GM19372 (cell line): ENCODE measurements around the gene GFI1B.
A peak's percentile ranks its signal among the peaks of the same experiment; 100 is the strongest.
"Not testable (repeated sequence)": the region's sequence is repeated elsewhere in the genome, so short reads cannot be mapped to it uniquely, and the experiment has no call there.

Source experiments
- ATAC-seq: cut with Tn5 transposase; IDR thresholded peaks from one replicate; pipeline ENCODE4 v1.9.1; 2021; ENCODE audit warnings: mild to moderate bottlenecking, low read depth, moderate library complexity; ENCODE audit not compliant: unreplicated experiment

GFI1B gene

DNA sequence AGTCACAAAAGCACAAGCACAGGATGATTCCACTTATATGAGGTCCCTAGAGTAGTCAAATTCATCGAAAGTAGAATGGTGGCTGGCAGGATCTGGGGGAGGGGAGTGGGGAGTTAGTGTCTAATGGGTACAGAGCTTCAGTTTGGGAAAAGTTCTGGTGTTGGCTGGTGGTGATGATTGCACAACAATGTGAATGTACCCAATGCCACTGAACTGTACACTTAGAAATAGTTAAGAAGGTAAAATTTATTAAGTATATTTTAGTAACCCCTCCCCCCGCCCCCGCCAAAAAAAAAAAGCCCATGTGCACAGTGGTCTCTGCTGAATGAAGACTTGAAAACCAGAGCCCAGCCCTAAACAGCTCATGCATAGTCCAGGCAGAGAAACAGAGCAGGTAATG, 27.5 kb downstream of the GFI1B start:
- ATAC-seq: no peak

DNA sequence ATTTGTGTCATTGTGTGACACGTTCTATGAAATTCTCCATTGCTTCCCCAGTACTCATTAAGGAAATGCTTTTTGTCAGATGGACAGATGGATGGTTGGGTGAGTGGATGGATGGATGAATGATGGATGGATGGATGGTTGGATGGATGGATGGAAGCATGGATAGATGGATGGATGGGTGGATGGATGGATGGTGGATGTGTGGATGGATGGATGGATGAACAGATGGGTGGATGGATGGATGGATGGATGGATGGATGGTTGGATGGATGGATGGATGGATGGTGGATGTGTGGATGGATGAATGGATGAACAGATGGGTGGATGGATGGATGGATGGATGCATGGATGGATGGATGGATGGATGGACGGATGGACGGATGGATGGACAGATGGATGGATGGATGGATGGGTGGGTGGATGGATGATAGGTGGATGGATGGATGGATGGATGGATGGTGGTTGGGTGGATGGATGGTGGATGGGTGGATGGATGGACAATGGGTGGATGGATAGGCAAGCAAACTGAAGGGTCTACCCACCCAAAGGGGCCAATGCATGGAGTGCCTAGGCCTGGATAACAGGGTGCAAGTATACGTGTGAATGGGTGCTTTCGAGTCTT, 28.3 kb downstream of the GFI1B start:
- no peak for ATAC-seq

DNA sequence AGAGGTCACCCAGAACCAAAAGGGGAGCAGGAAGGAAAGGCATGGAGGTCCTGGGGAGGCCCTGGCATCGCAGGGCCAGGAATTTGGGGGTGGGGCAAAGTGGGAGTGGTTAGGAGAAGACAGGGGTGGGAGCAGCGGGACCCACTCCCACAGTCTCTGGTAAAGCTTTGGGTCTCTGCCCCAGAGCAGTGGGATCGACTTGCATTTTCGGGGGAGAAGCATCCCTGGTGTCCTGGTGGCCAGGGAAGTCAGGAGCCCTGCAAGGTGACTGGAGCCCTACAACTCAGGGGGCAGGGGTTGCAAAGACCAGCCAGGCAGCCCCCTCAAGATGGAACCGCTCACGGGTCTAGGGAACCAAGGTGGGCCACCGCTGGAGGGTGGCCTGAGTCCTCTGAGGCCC, 29.9 kb downstream of the GFI1B start:
- ATAC-seq: no peak

DNA sequence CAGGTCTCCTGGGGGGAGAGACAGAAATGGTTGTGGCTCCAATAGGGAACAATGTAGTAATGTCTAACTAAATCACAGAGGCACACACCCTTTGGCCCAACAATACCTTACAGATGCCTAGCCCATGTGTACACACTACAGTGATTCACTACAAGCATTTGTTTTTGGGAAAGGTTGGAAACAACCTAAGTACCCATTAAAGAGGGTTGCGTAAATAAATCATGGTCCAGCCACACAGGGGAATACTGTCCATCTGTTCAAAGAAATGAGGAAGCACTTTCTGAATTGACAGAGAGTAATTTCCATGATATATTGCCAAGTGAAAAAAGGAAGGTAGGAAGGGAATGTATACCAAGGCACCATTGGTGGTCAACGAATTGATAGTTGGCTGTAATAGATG, 30.3 kb downstream of the GFI1B start:
- ATAC-seq: no peak

DNA sequence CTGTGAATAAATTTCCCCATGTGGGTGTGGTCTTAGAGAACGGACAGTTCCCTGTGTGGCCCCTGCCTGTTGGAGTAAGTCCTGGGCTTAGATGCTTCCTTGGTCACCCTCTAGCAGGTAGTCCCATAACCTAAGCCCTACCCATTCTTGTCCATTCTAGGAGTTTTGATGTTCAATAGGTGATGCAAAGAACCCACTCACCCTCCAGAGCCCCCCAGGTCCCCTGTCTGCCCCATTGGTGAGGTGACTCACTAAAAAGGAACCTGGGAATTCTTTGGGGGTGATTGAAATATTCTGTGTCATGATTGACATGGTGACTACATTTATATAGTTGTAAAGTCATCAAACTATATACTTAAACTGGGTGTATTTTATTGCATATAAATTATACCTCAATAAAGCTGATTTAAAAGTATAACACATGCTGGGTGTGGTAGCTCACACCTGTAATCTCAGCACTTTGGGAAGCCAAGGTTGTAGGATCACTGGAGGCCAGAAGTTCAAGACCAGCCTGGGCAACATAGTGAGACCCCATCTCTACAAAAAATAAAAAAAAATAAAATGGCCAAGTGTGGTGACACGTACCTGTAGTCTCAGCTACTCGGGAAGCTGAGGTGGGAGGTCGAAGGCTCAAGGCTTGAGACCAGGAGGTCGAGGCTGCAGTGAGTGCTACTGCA, 31.6 kb downstream of the GFI1B start:
- no peak for ATAC-seq

DNA sequence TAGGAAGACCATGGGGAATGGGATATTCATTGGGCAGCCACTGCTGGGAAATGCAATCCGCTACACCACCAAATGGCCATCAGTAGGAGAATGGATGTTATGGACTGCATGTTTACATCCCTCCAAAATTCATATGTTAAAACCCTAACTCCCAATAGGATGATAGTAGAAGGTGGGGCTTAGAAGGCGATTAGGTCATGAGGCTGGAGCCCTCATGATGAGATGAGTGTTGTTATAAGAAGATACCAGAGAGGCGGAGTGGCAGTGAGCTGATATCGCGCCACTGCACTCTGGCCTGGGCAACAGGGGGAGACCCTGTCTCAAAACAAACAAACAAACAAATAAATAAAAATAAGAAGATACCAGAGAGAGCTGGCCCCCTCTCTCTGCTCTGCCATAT, 36.2 kb downstream of the GFI1B start:
- no peak for ATAC-seq

DNA sequence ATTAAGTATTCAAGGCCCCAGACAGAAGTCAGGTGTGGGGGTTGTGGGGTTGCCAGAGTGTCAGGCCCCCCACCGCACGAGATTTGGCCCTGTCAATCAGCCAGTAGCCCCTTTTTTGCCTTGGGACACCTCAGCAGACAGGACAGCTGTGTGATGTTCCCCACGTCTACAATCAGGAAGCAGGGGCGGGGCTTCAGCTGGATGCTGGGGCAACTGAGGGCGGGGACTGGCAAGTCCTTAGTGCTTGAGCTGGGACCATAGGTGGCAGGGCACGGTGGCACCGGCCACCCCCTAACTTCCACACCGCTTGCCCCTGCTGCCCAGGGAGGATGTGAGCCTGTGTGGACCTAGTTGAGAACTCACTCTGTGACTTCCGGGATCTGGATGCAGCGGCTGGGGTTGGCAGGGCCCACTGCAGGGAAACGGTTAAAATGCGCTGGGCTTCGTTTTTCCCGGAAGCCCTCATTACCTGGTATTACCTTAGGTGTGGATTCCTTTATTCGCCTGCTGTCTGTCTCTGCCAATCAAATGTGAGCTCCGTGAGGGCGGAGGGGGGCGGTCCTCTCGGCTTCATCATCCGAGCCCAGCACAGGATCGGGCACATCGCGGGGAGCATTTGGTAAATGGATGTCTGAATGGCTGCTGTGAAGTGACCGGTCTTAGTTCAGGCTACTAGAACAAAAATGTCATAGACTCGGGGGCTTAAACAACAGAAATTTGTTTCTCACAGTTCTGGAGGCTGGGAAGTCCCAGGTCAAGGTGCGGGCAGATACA, 44.8 kb downstream of the GFI1B start:
- no peak for ATAC-seq

DNA sequence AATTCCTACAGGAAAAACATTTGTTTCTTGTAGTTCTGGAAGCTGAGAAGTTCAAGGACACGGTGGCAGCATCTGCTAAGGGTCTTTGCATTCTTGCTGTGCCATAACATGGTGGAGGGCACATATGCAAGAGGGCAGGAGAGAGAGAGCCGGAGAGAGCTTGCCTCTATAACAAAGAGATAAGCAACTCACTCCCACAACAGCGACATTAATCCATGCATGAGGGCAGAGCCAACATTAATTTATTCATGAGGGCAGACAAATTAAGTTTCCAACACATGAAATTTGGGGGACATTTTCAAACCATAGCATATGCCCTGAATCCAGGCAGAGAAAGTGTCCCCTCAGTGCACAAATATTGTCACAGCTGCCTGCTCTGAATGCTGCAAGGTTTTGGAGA, 47.9 kb downstream of the GFI1B start:
- no peak for ATAC-seq

DNA sequence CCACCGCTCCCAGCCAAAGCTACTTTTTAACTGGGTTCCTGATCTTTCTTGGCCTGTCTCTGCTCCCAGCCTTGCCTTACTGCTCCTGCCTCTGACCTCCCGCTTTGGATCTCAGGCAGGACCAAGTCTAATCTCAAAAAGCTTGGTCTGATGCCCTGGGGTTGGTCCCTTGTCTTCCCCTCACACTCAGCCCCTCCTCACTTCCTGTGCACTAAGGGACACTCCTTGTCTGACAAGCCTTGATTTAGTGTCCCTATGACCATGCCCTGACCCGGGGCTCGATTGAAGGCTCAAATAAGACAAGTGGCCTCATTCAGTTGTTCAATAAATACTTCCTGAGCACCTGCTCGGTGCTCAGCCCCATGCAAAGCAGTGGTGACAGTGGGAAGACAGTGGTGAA, 48.6 kb downstream of the GFI1B start:
- ATAC-seq: no peak

DNA sequence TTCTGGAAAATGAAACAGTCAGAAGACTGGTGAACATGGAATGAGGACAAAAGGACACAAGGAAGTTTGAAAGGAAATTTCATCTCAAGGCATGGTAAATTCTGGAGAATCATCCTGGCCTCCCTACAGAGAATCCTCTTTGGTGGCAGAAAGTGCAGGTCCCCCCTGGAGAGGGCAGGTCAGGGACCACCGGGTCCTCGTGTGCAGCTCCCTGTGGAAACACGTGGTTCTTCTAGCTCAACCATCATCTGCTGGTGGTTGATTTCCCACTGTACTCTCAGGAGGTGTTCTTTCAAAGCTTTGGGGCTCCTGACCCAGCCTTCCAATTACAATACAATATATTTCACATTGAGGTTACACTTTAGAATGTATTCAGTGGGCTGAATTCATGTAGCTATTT, 49.7 kb downstream of the GFI1B start:
- ATAC-seq: no peak

DNA sequence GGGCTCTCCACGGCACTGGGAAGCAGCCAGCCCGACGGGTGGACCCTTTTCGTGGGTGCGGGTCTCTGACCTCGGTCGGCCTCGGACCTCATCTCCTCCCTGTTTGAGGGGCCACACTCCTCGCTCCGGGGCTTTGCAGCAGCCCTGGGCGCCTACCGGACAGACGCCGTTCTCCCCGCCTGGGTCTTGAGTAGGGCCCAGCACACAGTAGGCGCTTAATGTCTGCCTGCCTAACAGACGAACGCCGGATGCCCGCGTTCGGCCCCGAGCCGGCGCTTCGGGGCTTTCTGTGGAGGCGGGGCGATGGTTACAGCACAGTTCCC, 51.5 kb downstream of the GFI1B start:
- no peak for ATAC-seq

DNA sequence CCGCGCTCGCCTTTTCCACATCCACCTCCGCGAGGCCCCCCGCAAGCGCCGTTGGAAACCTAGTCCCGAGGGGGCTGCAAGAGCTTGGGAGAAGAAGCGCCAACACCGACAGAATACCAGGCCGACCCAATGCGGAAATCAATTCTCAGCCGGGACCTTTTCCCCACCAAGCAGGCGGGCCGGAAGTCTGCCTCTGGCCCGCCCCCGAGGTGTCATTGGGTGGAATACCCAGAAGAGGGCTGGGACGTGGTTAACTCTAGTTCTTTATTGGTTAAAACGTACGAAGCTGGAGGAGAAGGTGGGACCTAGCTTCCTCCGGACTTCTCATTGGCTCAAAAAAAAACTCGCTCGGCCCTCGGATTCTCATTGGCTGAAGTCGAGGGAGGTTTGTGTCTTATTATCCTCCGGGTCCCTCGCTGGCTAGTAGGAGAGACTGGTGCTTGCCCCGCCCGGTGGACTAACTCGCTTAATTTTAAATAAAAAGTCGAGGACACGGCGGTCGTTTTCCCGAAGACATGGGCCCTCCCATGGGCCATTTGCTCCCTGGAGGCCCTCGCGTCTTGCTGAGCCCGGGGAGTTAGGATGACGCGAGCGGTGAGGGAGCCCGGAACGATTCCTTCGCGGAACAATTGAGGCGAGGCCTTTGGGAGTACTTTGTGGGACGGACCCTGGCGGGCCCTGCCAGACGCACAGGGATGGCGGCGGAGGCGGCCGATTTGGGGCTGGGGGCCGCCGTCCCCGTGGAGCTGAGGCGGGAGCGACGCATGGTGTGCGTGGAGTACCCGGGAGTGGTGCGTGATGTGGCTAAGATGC, 52.0 kb downstream of the GFI1B start, which contains the start of gene GTF3C5:
GTF3C5 (plus strand) TSS at position 681 of the 813 bp plus-strand sequence; CDS start at position 696, 15 bp downstream.
- peak; percentile 94 for ATAC-seq

DNA sequence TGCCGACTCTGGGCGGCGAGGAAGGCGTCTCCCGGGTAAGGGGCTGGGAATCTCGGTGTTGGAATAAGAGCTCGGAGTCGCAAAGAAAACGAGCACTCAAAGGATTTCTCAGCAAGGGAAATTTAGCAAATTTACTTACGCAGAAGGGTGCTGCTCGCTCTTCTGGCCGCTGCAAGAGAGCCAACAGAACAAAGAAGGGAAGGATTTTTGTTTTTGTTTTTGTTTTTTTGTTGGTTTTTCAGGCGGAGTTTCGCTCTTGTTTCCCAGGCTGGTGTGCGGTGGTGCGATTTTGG, 52.6 kb downstream of the GFI1B start:
- ATAC-seq: no peak

DNA sequence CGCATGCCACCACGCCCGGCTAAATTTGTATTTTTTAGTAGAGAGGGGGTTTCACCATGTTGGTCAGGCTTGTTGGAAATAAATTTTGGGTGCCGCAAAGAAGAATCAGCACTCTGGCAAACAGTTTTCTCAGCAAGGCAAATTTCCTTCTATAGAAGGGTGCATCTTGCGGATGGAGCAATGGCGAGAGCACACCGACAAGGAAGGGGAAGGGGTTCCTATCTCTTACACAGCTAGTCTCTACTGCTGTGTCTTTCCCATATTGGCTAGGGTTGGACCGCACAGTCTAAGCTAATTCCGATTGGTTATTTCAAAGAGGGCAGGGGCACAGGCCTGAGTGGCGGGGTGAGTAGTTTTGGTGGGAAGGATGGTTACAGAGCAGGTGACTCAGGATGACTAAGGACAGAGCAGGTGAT, 53.0 kb downstream of the GFI1B start:
- no peak for ATAC-seq

DNA sequence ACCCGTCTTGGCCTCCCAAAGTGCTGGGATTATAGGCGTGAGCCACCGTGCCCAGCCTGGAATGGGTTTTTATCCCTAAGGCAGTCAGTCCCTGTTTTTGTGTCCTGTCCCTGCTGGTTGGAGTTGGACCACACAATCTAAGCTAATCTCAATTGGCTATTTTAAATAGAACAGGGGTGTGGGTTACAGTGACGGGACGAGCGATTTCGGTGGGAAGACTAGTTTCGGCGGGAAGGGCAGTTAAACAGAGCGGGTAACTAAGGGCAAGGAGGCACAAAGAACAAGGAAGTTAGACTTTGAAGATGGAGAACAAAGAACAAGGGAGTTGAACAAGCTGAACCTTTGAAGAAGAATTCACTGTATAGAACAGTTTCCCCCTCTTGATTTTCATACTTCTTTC, 53.7 kb downstream of the GFI1B start:
- ATAC-seq: no peak

DNA sequence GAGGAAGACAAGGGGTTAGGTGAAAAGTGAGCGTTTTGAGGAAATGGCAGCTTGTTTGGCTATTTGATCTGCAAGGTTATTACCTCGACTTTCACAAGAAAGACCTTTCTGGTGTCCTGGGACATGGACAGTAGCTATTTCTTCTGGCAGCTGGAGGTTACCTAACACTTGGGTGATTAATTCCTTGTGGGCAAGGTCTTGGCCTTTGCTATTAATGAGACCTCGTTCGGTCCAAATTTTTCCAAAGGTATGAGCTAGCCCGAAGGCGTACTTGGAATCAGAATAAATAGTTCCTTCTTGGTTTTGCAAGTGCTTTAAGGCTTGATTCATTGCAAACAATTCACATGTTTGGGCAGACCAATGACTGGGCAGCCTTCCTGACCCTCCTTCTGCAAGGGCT, 57.2 kb downstream of the GFI1B start:
- ATAC-seq: no peak

DNA sequence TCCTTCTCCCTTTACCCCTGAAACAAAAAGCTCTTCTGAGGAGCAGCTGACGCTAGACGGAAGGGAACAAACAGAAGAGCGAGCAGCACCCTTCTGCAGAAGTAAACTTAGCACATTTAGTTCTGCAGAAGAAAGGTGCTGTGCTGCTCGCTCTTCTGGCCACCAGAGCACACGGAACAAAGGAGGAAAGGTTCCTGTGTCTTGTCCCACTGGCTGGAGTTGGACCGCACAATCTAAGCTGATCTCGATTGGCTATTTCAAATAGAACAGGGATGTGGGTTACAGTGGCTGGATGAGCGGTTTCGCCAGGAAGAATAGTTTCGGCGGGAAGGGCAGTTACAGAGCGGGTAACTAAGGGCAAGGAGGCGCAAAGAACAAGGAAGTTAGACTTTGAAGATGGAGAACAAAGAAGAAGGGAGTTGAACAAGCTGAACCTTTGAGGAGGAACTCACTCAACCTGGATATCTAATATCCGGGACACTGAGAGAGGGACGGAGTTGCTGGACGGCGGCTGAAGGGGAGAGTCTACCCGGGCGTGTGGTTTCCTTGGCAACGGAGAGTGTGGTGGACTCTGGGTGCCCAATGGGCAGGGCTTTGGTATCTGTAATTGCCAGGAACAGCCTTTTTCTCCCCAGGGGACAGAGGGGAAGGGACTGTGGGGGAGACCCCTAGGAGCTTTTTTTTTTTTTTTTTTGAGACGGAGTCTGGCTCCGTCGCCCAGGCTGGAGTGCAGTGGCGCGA, 59.5 kb downstream of the GFI1B start:
- no peak for ATAC-seq

DNA sequence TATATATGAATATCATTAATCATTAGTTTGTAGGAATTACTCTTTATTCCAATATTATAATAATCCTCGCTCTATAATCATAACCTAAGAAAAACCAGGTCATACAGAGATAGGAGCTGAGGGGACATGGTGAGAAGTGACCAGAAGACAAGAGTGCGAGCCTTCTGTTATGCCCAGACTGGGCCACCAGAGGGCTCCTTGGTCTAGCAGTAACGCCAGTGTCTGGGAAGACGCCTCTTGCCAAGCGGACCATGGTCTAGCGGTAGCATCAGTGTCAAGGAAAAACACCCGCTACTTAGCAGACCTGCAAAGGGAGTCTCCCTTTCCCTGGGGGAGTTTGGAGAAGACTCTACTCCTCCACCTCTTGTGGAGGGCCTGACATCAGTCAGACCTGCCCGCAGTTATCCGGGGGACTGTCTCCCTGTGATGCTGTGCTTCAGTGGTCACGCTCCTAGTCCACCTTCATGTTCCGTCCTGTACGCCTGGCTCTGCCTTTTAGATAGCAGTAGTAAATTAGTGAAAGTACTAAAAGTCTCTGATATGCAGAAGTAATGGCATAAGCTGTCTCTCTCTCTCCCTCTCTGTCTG, 62.5 kb downstream of the GFI1B start:
- not testable (repeated sequence) for ATAC-seq
